GM21529 (cell line): ENCODE data around the gene ZNF74.
"Not testable (repeated sequence)": the region's sequence is repeated elsewhere in the genome, so short reads cannot be mapped to it uniquely, and the experiment has no call there.

ENCODE experiments used
- ATAC-seq: cut with Tn5 transposase; IDR thresholded peaks from one replicate; pipeline ENCODE4 v1.9.1; 2021; ENCODE audit not compliant: unreplicated experiment

Gene ZNF74

DNA sequence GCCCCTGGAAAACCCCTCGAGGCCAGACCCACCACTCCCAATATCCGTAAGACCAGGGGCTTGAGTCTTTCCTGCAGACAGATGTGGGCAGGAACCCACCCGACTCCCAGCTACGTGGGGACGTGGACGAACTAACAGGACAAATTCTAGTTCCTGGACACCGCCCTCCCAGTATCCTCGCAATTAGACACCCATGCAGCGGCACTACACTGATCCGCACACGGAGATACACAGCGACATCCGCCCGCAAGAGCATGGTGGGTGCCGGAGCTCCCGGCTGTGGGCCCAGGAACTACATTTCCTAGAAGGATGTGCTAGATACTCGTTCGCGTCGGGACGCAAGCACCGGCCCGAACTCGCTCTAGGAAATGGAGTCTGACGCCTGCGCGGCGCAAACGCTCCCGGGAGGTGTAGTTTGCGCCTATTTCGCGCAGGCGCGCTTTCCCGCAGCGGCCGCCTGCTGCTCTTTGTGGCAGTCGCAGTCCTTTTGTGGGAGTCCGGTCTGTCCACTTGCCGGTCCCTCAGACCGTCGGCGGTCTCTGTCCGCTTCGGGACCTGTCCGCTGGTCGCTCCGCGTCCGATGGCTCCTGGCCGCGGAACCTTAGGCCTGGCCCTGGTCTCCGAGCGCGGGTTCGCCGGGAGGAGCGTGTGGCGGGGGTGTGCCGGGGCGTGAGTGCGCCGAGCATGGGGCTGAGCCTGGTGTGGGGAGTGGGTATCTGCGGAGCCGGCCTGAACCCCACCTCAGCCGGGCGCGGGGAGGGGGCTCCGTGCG is at the start of gene ZNF74:
TSS of gene ZNF74 (plus strand) at position 447 of the 772 bp plus-strand sequence. CDS start 478 bp downstream, outside the sequence.
- ATAC-seq, result peak; percentile 73

DNA sequence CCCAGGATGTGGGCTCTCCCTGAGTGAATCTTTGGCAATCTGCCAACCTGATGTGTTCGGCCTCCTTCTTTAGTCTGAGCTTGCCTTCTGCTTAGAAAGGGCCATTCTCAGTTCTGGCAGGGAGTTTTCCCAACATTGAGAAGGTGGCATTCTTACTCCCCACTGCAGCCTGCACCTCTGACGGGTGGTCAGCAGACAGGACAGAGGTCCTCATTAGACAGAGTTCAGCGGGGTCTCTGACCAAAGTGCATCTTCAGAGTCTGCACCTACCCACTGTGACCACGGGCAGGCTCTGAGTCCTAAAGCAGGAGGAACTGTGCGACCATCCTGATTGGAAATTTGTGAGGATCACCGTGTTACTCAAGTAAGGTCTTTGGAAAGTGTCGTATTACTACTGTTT is 47.4 kb upstream of the ZNF74 start:
- not testable (repeated sequence) for ATAC-seq

DNA sequence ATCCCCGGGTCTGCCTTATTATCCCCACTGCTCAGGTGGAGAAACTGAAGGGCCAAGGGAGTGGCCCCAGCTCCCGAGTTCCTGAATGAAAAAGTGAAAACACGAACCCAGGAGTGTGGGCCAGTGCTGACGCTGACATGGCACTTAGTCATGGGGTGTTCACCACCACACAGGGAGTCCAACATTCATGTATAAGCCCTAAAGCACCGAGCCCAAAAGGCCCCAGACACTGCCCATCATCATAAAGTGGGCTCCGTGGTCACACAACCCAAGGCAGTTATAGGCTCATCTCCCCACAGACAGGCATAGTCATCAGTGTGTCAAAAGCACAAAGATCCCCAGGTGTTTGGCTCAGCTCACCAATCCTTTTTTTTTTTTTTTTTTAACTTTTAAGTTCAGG is 41.4 kb upstream of the ZNF74 start:
- not testable (repeated sequence) for ATAC-seq

DNA sequence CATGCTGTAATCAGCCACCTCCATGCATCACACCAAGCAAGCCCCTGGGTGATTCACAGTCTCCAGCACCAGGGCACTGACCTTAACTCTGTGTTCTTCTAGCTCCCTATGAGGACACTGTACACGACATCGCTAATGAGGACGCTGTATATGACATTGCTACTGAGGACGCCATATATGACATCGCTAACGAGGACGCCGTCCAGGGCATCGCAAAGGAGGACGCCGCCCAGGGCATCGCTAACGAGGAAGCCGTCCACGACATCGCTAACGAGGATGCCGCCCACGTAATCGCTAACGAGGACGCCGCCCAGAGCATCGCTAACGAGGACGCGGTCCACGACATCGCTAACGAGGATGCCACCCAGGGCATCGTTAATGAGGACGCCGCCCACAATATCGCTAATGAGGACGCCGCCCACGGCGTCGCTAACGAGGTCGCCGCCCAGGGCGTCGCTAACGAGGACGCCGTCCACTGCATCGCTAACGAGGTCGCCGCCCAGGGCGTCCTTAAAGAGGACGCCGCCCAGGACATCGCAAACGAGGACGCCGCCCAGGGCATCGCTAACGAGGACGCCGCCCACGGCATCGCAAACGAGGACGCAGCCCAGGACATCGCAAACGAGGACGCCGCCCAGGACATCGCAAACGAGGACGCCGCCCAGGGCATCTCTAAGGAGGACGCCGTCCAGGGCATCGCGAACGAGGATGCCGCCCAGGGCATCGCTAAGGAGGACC is 39.5 kb upstream of the ZNF74 start:
- ATAC-seq, result no peak

DNA sequence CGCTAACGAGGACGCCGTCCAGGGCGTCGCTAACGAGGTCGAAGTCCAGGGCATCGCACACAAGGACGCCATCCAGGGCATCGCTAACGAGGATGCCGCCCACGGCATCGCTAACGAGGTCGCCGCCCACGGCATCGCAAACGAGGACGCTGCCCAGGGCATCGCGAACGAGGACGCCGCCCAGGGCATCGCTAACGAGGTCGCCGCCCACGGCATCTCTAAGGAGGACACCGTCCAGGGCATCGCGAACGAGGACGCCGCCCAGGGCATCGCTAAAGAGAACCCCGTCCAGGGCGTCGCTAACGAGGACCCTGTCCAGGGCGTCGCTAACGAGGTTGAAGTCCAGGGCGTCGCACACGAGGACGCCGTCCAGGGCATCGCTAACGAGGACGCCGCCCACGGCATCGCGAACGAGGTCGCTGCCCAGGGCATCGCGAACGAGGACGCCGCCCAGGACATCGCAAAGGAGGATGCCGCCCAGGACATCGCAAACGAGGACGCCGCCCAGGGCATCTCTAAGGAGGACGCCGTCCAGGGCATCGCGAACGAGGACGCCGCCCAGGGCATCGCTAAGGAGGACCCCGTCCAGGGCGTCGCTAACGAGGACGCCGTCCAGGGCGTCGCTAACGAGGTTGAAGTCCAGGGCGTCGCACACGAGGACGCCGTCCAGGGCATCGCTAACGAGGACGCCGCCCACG is 37.9 kb upstream of the ZNF74 start:
- ATAC-seq, result not testable (repeated sequence)

DNA sequence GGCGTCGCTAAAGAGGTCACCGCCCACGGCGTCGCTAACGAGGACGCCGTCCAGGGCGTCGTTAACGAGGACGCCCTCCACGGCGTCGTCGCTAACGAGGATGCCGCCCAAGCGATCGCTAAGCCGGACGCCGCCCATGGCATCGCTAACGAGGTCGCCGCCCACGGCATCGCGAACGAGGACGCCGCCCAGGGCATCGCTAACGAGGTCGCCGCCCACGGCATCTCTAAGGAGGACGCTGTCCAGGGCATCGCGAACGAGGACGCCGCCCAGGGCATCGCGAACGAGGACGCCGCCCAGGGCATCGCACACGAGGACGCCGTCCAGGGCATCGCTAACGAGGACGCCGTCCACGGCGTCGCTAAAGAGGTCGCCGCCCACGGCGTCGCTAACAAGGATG is 37.0 kb upstream of the ZNF74 start:
- ATAC-seq, result not testable (repeated sequence)

DNA sequence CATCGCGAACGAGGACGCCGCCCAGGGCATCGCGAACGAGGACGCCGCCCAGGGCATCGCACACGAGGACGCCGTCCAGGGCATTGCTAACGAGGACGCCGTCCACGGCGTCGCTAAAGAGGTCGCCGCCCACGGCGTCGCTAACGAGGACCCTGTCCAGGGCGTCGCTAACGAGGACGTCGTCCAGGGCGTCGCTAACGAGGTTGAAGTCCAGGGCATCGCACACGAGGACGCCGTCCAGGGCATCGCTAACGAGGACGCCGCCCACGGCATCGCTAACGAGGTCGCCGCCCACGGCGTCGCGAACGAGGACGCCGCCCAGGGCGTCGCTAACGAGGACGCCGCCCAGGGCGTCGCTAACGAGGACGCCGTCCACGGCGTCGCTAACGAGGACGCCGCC is 36.0 kb upstream of the ZNF74 start:
- ATAC-seq, result not testable (repeated sequence)

DNA sequence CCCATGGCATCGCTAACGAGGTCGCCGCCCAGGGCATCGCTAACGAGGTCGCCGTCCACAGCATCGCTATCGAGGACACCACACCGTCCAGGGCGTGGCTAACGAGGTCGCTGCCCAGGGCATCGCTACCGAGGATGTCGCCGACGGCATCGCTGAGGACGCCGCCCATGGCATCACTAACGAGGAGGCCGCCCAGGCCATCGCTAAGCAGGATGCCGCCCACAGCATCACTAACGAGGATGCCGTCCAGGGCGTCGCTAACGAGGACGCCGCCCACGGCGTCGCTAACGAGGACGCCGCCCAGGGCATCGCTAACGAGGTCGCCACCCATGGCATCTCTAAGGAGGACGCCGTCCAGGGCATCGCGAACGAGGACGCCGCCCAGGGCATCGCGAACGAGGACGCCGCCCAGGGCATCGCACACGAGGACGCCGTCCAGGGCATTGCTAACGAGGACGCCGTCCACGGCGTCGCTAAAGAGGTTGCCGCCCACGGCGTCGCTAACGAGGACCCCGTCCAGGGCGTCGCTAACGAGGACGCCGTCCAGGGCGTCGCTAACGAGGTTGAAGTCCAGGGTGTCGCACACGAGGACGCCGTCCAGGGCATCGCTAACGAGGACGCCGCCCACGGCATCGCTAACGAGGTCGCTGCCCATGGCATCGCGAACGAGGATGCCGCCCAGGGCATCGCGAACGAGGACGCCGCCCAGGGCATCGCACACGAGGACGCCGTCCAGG is 35.3 kb upstream of the ZNF74 start:
- not testable (repeated sequence) for ATAC-seq

DNA sequence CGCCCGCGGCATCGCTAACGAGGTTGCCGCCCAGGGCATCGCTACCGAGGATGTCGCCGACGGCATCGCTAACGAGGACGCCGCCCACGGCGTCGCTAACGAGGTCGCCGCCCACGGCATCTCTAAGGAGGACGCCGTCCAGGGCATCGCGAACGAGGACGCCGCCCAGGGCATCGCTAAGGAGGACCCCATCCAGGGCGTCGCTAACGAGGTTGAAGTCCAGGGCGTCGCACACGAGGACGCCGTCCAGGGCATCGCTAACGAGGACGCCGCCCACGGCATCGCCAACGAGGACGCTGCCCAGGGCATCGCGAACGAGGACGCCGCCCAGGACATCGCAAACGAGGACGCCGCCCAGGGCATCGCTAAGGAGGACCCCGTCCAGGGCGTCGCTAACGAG is 33.7 kb upstream of the ZNF74 start:
- ATAC-seq, result not testable (repeated sequence)

DNA sequence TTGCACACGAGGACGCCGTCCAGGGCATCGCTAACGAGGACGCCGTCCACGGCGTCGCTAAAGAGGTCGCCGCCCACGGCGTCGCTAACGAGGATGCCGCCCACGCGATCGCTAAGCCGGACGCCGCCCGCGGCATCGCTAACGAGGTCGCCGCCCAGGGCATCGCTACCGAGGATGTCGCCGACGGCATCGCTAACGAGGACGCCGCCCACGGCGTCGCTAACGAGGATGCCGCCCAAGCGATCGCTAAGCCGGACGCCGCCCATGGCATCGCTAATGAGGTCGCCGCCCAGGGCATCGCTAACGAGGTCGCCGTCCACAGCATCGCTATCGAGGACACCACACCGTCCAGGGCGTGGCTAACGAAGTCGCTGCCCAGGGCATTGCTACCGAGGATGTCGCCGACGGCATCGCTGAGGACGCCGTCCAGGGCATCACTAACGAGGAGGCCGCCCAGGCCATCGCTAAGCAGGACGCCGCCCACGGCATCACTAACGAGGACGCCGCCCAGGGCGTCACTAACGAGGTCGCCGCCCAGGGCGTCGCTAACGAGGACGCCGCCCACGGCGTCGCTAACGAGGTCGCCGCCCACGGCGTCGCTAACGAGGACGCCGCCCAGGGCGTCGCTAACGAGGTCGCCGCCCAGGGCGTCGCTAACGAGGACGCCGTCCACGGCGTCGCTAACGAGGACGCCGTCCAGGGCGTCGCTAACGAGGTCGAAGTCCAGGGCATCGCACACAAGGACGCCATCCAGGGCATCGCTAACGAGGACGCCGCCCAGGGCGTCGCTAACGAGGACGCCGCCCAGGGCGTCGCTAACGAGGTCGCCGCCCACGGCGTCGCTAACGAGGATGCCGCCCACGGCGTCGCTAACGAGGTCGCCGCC is 32.8 kb upstream of the ZNF74 start:
- not testable (repeated sequence) for ATAC-seq

DNA sequence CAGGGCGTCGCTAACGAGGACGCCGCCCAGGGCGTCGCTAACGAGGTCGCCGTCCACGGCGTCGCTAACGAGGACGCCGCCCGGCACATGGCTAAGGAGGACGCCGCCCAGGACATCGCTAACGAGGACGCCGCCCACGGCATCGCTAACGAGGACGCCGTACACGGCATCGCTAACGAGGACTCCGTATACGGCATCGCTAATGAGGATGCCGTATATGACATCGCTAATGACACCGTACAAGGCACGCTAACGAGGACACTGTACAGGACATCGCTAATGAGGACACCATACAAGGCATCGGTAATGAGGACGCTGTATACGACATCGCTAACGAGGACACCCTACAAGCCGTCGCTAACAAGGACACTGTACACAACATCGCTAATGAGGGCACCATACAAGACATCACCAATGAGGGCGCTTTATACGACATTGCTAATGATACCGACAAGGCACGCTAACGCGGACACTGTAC is 32.2 kb upstream of the ZNF74 start:
- ATAC-seq, result not testable (repeated sequence)

DNA sequence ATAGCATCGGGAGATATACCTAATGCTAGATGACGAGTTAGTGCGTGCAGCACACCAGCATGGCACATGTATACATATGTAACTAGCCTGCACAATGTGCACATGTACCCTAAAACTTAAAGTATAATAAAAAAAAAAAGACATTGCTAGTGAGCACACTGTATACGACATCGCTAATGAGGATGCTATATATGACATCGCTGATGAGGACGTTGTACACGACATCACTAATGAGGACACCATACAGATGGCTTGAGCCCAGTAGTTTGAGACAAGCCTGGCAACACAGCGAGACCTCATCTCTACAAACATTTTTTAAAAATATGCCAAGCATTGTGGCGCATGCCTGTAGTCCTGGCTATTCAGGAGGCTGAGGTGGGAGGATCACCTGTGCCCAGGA is 31.5 kb upstream of the ZNF74 start:
- not testable (repeated sequence) for ATAC-seq

DNA sequence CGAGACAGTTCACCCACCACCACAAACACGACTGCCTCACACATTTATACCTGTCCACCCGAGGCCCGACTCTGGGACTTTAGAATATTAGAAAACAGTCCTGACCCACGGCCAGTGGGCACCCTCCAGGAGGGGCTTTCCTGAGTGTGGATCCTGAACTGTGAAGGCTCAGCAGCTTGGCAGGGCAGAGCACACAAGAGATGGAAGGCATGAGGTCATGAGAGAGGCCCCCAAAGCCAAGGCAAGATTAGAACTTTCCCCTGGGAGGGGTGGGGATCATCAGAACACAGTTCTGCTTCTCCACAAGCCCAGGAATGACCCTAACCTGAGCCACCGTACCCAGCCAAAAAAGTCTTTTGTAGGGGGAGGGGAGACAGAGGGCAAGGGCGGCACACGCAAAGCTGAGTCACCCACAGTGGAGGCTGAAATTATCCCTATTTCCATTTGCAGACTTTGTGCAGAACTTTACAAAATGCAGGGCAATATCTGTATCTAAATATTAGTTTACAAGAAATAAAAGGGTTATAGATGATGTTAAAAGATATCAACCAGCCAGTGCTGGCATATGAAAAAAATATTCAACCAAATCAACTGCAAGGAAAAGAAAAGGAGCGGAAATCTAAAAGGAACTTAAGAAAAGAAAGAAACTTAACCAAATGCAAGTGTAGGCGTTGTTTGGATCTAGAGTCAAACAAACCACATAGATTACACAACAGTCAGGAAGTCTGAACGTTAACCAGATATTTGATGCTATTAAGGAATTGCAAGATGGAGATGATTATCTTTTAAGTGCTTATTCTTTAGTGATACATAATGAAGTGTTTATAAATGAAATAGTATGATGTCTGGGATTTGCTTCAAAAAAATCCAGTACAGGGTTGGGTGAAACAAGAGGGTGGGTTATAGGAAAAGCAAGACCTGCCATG is 29.4 kb upstream of the ZNF74 start:
- ATAC-seq, result not testable (repeated sequence)

DNA sequence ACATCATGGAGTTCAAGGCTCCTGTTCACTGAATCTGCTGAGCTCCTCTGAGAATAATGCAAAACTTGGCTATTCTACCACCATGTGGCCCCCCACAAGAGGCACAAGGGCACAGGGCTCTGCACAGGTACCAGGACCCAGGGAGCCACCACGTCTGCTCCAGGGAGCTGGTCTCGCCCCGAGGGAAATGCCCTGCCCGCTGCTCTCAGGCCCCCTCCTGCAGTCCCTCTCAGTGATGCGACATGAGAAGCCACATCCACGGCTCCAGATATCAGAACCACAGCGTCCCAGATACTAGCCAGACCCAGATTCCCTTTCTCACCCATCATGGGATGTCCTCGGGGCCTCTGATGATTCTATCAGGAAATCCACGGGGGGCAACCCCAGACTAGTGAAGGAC is 27.1 kb upstream of the ZNF74 start:
- ATAC-seq, result not testable (repeated sequence)

DNA sequence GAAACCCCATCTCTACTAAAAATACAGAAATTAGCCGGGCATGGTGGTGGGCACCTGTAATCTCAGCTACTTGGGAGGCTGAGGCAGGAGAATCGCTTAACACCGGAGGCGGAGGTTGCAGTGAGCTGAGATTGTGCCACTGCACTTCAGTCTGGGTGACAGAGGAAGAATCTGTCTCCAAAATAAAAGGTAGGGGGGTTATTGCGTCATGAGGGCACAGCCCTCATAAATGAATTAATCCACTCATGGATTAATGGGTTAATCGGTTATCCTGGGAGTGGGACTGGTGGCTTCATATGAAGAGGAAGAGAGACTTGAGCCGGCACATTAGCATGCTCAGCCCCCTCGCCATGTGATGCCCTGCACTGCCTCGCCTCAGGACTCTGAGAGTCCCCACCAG is 25.1 kb upstream of the ZNF74 start:
- ATAC-seq, result not testable (repeated sequence)

DNA sequence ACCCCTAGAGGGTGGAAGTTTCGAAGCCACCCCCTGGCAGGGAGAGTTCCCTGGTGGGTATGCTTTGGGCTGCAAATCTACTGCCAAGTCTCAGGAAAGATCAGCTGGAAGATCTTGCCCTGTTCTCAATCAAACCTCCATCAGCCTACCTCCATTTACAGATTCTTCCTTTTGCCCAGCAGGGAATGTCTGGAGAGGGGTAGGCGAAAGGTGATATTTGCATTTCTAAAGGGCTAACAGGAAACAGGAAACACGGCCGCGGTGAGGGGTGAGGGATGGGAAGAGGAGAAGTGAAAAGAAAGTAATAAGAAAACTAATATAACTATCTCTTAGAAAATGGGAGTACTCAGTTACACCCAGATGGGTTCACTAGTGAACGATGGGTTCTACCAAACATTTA is 22.3 kb upstream of the ZNF74 start:
- not testable (repeated sequence) for ATAC-seq

DNA sequence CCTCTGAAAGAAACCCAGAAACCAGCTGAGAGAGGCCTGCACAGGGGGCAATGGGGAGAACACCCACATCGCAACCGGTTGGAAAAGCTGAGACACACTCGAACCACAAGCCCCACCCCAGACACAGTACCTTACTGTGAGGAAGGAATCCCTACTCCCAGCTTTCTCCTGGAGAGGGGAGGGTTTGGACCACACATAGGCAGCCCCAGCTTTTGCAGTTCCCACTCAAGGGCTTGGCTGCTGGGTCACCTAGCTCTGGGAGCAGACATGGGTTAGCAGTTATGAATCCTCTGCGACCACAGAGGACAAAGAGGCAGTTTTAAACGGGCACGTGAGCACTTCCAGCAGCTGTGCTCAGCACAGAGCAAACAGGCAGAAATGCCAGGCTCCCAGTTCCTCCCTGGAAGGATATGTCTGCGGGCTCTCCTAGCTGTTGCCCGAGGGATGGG is 21.5 kb upstream of the ZNF74 start:
- not testable (repeated sequence) for ATAC-seq

DNA sequence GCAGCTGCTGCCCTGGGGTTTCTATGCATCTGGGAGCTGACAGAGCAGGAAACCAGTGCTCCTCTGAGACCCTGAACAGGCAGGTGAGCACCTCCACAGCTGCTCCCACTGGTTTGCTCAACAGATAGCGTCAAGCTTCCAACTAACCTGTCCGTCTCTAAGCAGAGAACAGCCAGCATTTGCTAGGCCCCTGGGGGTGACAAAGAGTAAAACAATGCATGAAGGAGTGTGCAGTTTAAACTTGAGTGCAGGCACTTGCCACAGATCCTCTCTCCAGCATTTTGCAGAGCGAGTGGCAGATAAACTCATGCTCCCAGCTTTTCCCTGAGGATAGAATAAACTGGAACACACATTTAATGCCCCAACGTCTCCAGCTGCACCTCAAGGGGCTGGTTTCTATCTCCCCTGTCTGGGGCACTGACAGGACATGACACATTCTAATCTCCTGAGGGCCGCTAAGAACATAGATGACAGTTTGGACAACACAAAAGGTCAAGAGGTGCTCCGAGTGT is 20.7 kb upstream of the ZNF74 start:
- ATAC-seq, result not testable (repeated sequence)
